ENCODE data around the gene WFIKKN1. TPM values are rescaled to one million over a fixed set of nuclear protein-coding genes. Genes with fewer than 3 reads are reported as not detected.
A peak's percentile ranks its signal among the peaks of the same experiment; 100 is the strongest.

WFIKKN1 gene
- total RNA-seq, 2 experiments from 2014 or later = 0.47 to 1.2 TPM

GRCh38 chr16:660459-661183 lies 29.8 kb downstream of the WFIKKN1 start:
- H3K9me2 ChIP-seq (ENCODE audit: insufficient read depth, low read length) = no peaks in the 10 kb centered on the region
- peak overlapping the region; percentile 30; the same call in 1 of the 2 replicates for H3K4me2 ChIP-seq (ENCODE audit: low read length)
- ChIA-PET POLR2A (no interaction called here), CTCF (ENCODE audit: unreplicated experiment) (no interaction called here)
- TF ChIP-seq CTCF (conservative IDR thresholded peaks at IDR 0.05; ENCODE audit: low read length) (peak; percentile 27), EZH2phosphoT487 (IDR thresholded peaks at IDR 0.05; ENCODE audit: borderline replicate concordance, low read depth, low read length) (no peak)
- no peak overlapping the region for H2AFZ ChIP-seq (ENCODE audit: low read length)
- DNase-seq (ENCODE audit: low spot score) = peak; percentile 91
- H3K4me3 ChIP-seq (ENCODE audit: low read depth, low read length, poor library complexity, severe bottlenecking) = no peak overlapping the region
- H3K27ac ChIP-seq (ENCODE audit: low read depth, low read length, poor library complexity, severe bottlenecking) = no peak overlapping the region
- peaks cover 6% of the 10 kb centered on the region for H3K4me1 ChIP-seq (ENCODE audit: insufficient read depth, low read length, poor library complexity, severe bottlenecking)
- intact Hi-C loops (cut with micrococcal nuclease; ENCODE audit: unreplicated experiment) = loop anchor here (1.0 kb wide), 1 partner anchor 81 kb away; no protein-coding TSS in a partner anchor
- peaks cover 41% of the 10 kb centered on the region; the same call in 1 of the 2 replicates for H3K36me3 ChIP-seq (ENCODE audit: insufficient read depth, low read length)
- no peaks in the 10 kb centered on the region for H4K20me1 ChIP-seq (ENCODE audit: insufficient read depth, low read length)
- no peaks in the 10 kb centered on the region for H3K9me3 ChIP-seq (ENCODE audit: low read length)
- no TSS peak for BruUV-seq (replicated peaks)
- no peaks in the 10 kb centered on the region for H3K79me2 ChIP-seq (ENCODE audit: insufficient read depth, low read depth, low read length)

GRCh38 chr16:661184-661821 lies 30.5 kb downstream of the WFIKKN1 start:
- H3K4me3 ChIP-seq (ENCODE audit: low read depth, low read length, poor library complexity, severe bottlenecking) = no peak overlapping the region
- intact Hi-C loops (cut with micrococcal nuclease; ENCODE audit: unreplicated experiment) = no loop called here
- no peaks in the 10 kb centered on the region for H3K79me2 ChIP-seq (ENCODE audit: insufficient read depth, low read depth, low read length)
- CTCF ChIA-PET (ENCODE audit: unreplicated experiment) = no interaction called here
- H3K9me3 ChIP-seq (ENCODE audit: low read length) = no peaks in the 10 kb centered on the region
- H2AFZ ChIP-seq (ENCODE audit: low read length) = no peak overlapping the region
- peaks cover 38% of the 10 kb centered on the region; the same call in 1 of the 2 replicates for H3K36me3 ChIP-seq (ENCODE audit: insufficient read depth, low read length)
- no peak for TF ChIP-seq EZH2phosphoT487 (IDR thresholded peaks at IDR 0.05; ENCODE audit: borderline replicate concordance, low read depth, low read length)
- TF ChIP-seq CTCF (conservative IDR thresholded peaks at IDR 0.05; ENCODE audit: low read length) = peak; percentile 2
- H3K9me2 ChIP-seq (ENCODE audit: insufficient read depth, low read length) = no peaks in the 10 kb centered on the region
- DNase-seq (ENCODE audit: low spot score) = no peak
- H3K4me1 ChIP-seq (ENCODE audit: insufficient read depth, low read length, poor library complexity, severe bottlenecking) = peaks cover 6% of the 10 kb centered on the region
- POLR2A ChIA-PET = no interaction called here
- H3K27ac ChIP-seq (ENCODE audit: low read depth, low read length, poor library complexity, severe bottlenecking) = no peak overlapping the region
- H4K20me1 ChIP-seq (ENCODE audit: insufficient read depth, low read length) = no peaks in the 10 kb centered on the region
- H3K4me2 ChIP-seq (ENCODE audit: low read length) = peak overlapping the region; percentile 30; the same call in 1 of the 2 replicates
- BruUV-seq (replicated peaks) = no TSS peak

- Histone ChIP-seq H3K79me2 (ENCODE audit: insufficient read depth, low read depth, low read length) (no peaks in the 10 kb centered on the region), H3K9me3 (ENCODE audit: low read length) (no peaks in the 10 kb centered on the region), H3K4me3 (ENCODE audit: low read depth, low read length, poor library complexity, severe bottlenecking) (no peak overlapping the region), H3K9me2 (ENCODE audit: insufficient read depth, low read length) (no peaks in the 10 kb centered on the region), H4K20me1 (ENCODE audit: insufficient read depth, low read length) (no peaks in the 10 kb centered on the region), H3K4me2 (ENCODE audit: low read length) (no peak overlapping the region), H2AFZ (ENCODE audit: low read length) (no peak overlapping the region), H3K27ac (ENCODE audit: low read depth, low read length, poor library complexity, severe bottlenecking) (no peak overlapping the region), H3K4me1 (ENCODE audit: insufficient read depth, low read length, poor library complexity, severe bottlenecking) (peaks cover 6% of the 10 kb centered on the region), H3K36me3 (ENCODE audit: insufficient read depth, low read length) (peaks cover 31% of the 10 kb centered on the region; the same call in 1 of the 2 replicates)
- POLR2A ChIA-PET = no interaction called here
- TF ChIP-seq CTCF (conservative IDR thresholded peaks at IDR 0.05; ENCODE audit: low read length) = no peak
- TF ChIP-seq EZH2phosphoT487 (IDR thresholded peaks at IDR 0.05; ENCODE audit: borderline replicate concordance, low read depth, low read length) = no peak
- CTCF ChIA-PET (ENCODE audit: unreplicated experiment) = no interaction called here
- intact Hi-C loops (cut with micrococcal nuclease; ENCODE audit: unreplicated experiment) = no loop called here
- no peak for DNase-seq (ENCODE audit: low spot score)
- no TSS peak for BruUV-seq (replicated peaks)
Observed at GRCh38 chr16:662095-662494, 31.3 kb downstream of the WFIKKN1 start.
